ENCODE results near the gene ZMYND8. TPM values are rescaled to one million over a fixed set of nuclear protein-coding genes. Genes with fewer than 3 reads are reported as not detected.

Gene ZMYND8
- polyA plus RNA-seq, 1 donor from 2014 or later = 16.8 TPM

- Histone ChIP-seq H3F3A (ENCODE audit: insufficient read depth, low read length, poor library complexity, severe bottlenecking) (peaks cover 3% of the 10 kb centered on the region), H3K36me3 (ENCODE audit: insufficient read depth, low read length) (no peaks in the 10 kb centered on the region), H3K4me2 (ENCODE audit: low read length) (no peak overlapping the region), H4K20me1 (ENCODE audit: insufficient read depth) (no peaks in the 10 kb centered on the region), H3K9me3 (ENCODE audit: low read length) (no peaks in the 10 kb centered on the region), H3K79me2 (replicated peaks; ENCODE audit: insufficient read depth, low read length) (peaks cover 6% of the 10 kb centered on the region), H3K9me2 (ENCODE audit: insufficient read depth, low read length) (no peaks in the 10 kb centered on the region), H2AFZ (ENCODE audit: low read depth, low read length) (no peak overlapping the region), H3K27ac (ENCODE audit: low read length) (no peak overlapping the region), H3K27me3 (ENCODE audit: insufficient read depth, low read depth, low read length) (no peaks in the 10 kb centered on the region), H3K4me3 (ENCODE audit: low read length) (peak overlapping the region; percentile 34), H3K9ac (ENCODE audit: low read length) (no peak overlapping the region)
- no peak for TF ChIP-seq MXI1 (conservative IDR thresholded peaks at IDR 0.05; ENCODE audit: poor library complexity, severe bottlenecking)
- TF ChIP-seq EP300 (conservative IDR thresholded peaks at IDR 0.05; ENCODE audit: poor library complexity, severe bottlenecking) = no peak
- TF ChIP-seq CTCF (IDR thresholded peaks at IDR 0.05; ENCODE audit: poor library complexity, severe bottlenecking) = no peak
- TF ChIP-seq TAF1 (IDR thresholded peaks at IDR 0.05; ENCODE audit: low read depth) = no peak
- TF ChIP-seq REST (IDR thresholded peaks at IDR 0.05; ENCODE audit: borderline replicate concordance) = no peak
- TF ChIP-seq SMC3 (conservative IDR thresholded peaks at IDR 0.05; ENCODE audit: poor library complexity) = no peak
- TF ChIP-seq POLR2AphosphoS5 (IDR thresholded peaks at IDR 0.05) = no peak
- no peak for TF ChIP-seq EZH2 (IDR thresholded peaks at IDR 0.05; ENCODE audit: borderline replicate concordance, insufficient read depth, low read length, poor library complexity, severe bottlenecking)
- TF ChIP-seq RAD21 (conservative IDR thresholded peaks at IDR 0.05) = no peak
These were observed 18.3 kb downstream of the ZMYND8 start for GRCh38 chr20:47338131-47338628.

GRCh38 chr20:47337413-47337812 is 19.1 kb downstream of the ZMYND8 start:
- Histone ChIP-seq H3K36me3 (ENCODE audit: insufficient read depth, low read length) (no peaks in the 10 kb centered on the region), H3K4me2 (ENCODE audit: low read length) (no peak overlapping the region), H3K79me2 (replicated peaks; ENCODE audit: insufficient read depth, low read length) (peaks cover 6% of the 10 kb centered on the region), H3K27ac (ENCODE audit: low read length) (no peak overlapping the region), H3K9me2 (ENCODE audit: insufficient read depth, low read length) (no peaks in the 10 kb centered on the region), H4K20me1 (ENCODE audit: insufficient read depth) (no peaks in the 10 kb centered on the region), H2AFZ (ENCODE audit: low read depth, low read length) (no peak overlapping the region), H3K4me3 (ENCODE audit: low read length) (peak overlapping the region; percentile 34), H3K9ac (ENCODE audit: low read length) (no peak overlapping the region), H3K9me3 (ENCODE audit: low read length) (no peaks in the 10 kb centered on the region), H3F3A (ENCODE audit: insufficient read depth, low read length, poor library complexity, severe bottlenecking) (peaks cover 3% of the 10 kb centered on the region), H3K27me3 (ENCODE audit: insufficient read depth, low read depth, low read length) (no peaks in the 10 kb centered on the region)
- TF ChIP-seq TAF1 (IDR thresholded peaks at IDR 0.05; ENCODE audit: low read depth) (no peak), EP300 (conservative IDR thresholded peaks at IDR 0.05; ENCODE audit: poor library complexity, severe bottlenecking) (no peak), SMC3 (conservative IDR thresholded peaks at IDR 0.05; ENCODE audit: poor library complexity) (no peak), RAD21 (conservative IDR thresholded peaks at IDR 0.05) (no peak), REST (IDR thresholded peaks at IDR 0.05; ENCODE audit: borderline replicate concordance) (no peak), MXI1 (conservative IDR thresholded peaks at IDR 0.05; ENCODE audit: poor library complexity, severe bottlenecking) (no peak), EZH2 (IDR thresholded peaks at IDR 0.05; ENCODE audit: borderline replicate concordance, insufficient read depth, low read length, poor library complexity, severe bottlenecking) (no peak), CTCF (IDR thresholded peaks at IDR 0.05; ENCODE audit: poor library complexity, severe bottlenecking) (no peak)
